Measurements from ENCODE around the gene PYGB. TPM values are rescaled to one million over a fixed set of nuclear protein-coding genes. Genes with fewer than 3 reads are reported as not detected.

The PYGB gene
- total RNA-seq, 1 donor from 2014 or later: 61.1 TPM

GRCh38 chr20:25217161-25218108 lies 30.4 kb upstream of the PYGB start:
- TF ChIP-seq CTCF (IDR thresholded peaks at IDR 0.05): no peak
- H3K4me3 ChIP-seq: no peak overlapping the region
- H3K9me3 ChIP-seq: no peaks in the 10 kb centered on the region
- H3K27me3 ChIP-seq: no peaks in the 10 kb centered on the region
- no peak overlapping the region for H3K27ac ChIP-seq
- ATAC-seq (no peak), DNase-seq (no peak)
- intact Hi-C loops (cut with DNase I): no loop called here
- no peaks in the 10 kb centered on the region for H3K4me1 ChIP-seq
- peaks cover 66% of the 10 kb centered on the region for H3K36me3 ChIP-seq

DNA sequence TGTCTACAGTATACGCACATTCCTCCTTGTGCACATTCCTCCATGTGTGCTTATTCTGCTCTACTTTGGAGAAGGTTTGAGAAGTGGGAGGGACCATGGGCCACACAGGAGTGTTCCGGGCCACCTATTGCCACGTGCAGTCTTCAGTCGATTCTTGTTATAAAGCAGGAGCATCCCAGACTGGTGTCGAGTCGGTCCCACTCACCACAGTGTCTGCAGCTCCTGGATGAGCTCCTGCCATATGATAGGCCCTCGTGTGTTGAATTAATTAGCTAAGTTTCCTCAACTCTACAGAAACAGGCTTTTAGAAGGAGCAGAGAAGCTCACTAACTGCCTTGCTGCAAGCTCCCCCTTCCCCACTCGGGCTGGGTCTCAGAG lies 29.8 kb upstream of the PYGB start:
- ATAC-seq: no peak
- Histone ChIP-seq H3K4me1 (no peaks in the 10 kb centered on the region), H3K27me3 (no peaks in the 10 kb centered on the region), H3K36me3 (peaks cover 60% of the 10 kb centered on the region), H3K9me3 (no peaks in the 10 kb centered on the region), H3K27ac (no peak overlapping the region), H3K4me3 (no peak overlapping the region)
- intact Hi-C loops (cut with DNase I): no loop called here
- TF ChIP-seq CTCF (IDR thresholded peaks at IDR 0.05): no peak
- no peak for DNase-seq

- TF ChIP-seq CTCF (IDR thresholded peaks at IDR 0.05): no peak
- no peak for DNase-seq
- ATAC-seq: no peak
- Histone ChIP-seq H3K27me3 (no peaks in the 10 kb centered on the region), H3K9me3 (no peaks in the 10 kb centered on the region), H3K4me3 (no peak overlapping the region), H3K27ac (no peak overlapping the region), H3K36me3 (peaks cover 56% of the 10 kb centered on the region), H3K4me1 (no peaks in the 10 kb centered on the region)
- intact Hi-C loops (cut with DNase I): no loop called here
Measured at GRCh38 chr20:25218492-25218891, 29.4 kb upstream of the PYGB start.

GRCh38 chr20:25219365-25219764 lies 28.5 kb upstream of the PYGB start:
- Histone ChIP-seq H3K4me3 (no peak overlapping the region), H3K27ac (no peak overlapping the region), H3K4me1 (no peaks in the 10 kb centered on the region), H3K36me3 (peaks cover 47% of the 10 kb centered on the region), H3K27me3 (no peaks in the 10 kb centered on the region), H3K9me3 (no peaks in the 10 kb centered on the region)
- ATAC-seq: no peak
- intact Hi-C loops (cut with DNase I): no loop called here
- no peak for TF ChIP-seq CTCF (IDR thresholded peaks at IDR 0.05)
- no peak for DNase-seq

GRCh38 chr20:25220021-25220730 lies 27.7 kb upstream of the PYGB start:
- no peaks in the 10 kb centered on the region for H3K4me1 ChIP-seq

More at GRCh38 chr20:25220021-25220730, 27.7 kb upstream of the PYGB start:
- Histone ChIP-seq H3K36me3 (peaks cover 39% of the 10 kb centered on the region), H3K27me3 (no peaks in the 10 kb centered on the region), H3K27ac (no peak overlapping the region), H3K4me3 (no peak overlapping the region), H3K9me3 (no peaks in the 10 kb centered on the region)
- peak; percentile 20 for TF ChIP-seq CTCF (IDR thresholded peaks at IDR 0.05)
- DNase-seq: no peak
- no peak for ATAC-seq
- intact Hi-C loops (cut with DNase I): no loop called here
